GM21367 (cell line): ENCODE results near the gene SSBP4.

Experiments
- ATAC-seq: cut with Tn5 transposase; IDR thresholded peaks from one replicate; pipeline ENCODE4 v1.9.1; 2021; ENCODE audit not compliant: unreplicated experiment

SSBP4 gene

GRCh38 chr19:18464646-18465045, 45.4 kb downstream of the SSBP4 start:
- no peak for ATAC-seq

- no peak for ATAC-seq
Observed at GRCh38 chr19:18465214-18465963, 46.2 kb downstream of the SSBP4 start.

DNA sequence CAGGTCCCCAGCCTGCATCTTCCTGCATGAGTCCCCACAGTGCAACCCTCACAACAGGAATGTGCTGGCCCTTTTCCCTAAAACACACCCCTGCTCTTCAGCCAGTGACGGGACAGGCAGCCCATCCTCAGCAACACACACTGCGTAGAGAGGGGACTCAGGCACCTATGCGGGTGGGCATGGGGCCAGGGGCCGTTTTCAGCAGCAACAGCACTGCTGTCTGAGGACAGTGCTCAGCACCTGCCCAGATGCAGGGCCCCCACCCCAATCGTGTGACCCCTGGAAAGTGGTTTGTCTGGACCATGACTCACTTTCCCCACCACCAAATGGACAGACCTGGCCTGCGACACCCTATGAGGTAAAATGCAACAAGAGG, 46.8 kb downstream of the SSBP4 start:
- ATAC-seq = no peak

DNA sequence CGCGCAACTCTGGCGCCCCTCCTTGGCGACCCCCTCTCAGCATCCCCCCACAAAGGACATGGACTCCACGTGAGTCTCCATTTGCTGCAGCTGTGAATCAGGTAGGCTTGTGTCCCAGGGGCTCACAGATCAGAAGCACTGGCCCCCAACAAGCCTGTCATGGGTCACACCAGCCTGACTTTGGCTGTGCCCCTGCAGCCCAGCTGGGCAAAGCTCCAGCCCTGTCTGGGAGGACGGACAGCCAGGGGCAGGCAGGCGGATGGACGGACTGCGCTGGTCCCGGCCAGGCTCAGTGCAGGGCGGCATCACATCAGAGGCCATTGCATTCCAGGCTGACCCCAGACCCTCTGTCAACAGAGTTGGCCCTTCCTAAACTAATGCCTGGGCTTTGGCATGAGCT, 47.2 kb downstream of the SSBP4 start:
- no peak for ATAC-seq

- ATAC-seq = no peak
Observed at GRCh38 chr19:18467978-18468377, 48.8 kb downstream of the SSBP4 start.

GRCh38 chr19:18468517-18468916, 49.3 kb downstream of the SSBP4 start:
- no peak for ATAC-seq

- ATAC-seq = no peak
Observed at GRCh38 chr19:18469069-18469846, 50.1 kb downstream of the SSBP4 start.

DNA sequence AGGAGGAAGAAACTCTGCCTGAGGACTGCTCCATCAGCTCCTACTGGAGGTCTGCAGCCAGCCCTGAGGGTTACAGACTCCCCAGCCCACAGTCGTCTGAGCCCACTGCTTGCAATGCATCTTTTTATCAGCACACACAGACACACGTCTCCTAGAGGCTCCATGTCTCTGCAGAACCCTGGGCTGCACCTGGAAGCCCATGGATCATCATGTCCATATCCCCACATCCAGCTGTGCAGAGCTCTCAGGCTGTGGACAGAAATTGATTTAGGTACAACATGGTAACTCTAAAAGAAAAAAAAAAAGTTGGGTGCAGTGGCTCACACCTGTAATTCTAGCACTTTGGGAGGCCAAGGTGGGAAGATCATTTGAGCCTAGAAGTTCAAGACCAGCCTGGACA, 51.6 kb downstream of the SSBP4 start:
- no peak for ATAC-seq

GRCh38 chr19:18473003-18473705, 54.0 kb downstream of the SSBP4 start:
- ATAC-seq = no peak

DNA sequence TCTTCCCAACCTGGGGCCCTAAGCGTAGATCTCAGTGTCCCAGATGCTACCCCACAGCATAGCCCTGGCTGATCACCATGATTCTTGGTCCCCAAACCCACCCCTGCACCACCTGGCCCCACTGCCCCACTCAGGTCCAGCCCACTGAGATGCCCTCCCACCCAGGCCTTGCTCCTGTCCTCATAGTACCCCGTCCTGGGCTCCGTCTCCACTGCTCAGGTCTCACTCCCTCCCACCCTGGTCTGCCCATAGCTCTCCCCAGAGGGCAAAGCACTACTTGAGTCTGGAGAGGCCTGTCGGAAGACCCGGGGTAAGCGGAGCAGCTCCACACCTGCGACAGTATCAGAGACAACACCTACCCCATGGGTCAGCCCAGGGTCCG, 54.5 kb downstream of the SSBP4 start:
- no peak for ATAC-seq

- no peak for ATAC-seq
Observed at GRCh38 chr19:18474366-18474887, 55.2 kb downstream of the SSBP4 start.

DNA sequence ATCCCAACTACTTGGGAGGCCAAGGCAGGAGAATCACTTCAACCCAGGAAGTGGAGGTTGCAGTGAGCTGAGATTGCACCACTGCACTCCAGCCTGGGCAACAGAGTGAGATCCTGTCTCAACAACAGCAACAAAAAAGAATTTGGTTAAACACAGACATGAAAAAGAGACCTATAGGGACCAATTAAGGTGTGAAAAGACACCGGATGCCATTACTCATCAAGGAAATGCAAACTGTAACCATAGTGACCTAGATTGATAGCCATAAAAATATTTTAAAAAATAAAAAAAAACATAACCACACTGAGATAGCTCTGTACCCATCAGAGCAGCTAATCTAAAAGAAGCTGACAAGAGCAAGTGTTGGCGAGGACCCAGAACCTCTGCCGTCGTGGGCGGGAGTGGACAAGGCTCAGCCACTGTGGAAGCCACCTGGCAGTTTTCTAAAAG, 55.8 kb downstream of the SSBP4 start:
- ATAC-seq = no peak

GRCh38 chr19:18475762-18476331, 56.6 kb downstream of the SSBP4 start:
- no peak for ATAC-seq

DNA sequence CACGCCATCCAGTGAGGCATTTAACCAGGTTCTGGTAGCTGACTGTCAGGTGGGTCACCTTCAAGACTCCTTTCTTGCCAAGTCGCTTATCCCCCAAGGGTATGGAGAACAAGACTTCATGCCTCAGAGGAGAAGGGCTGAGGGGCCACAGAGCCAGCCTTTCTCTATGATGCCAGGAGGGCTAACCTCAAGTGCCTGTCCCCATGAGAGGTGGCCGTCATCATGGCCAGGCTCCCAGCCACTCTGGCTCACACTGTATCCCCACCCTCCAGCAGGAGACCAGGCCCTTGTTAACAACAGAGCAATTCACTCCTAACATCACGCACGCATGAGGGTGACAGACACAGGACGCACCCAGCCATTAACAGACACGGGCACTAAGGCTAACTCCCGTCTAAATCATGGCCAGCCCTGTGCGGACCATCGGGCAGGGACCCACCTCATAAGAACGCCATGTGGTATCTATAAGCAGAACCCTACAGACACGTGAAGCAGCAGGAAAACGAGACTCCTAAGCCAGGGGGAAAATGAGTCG, 57.4 kb downstream of the SSBP4 start:
- ATAC-seq = no peak

- no peak for ATAC-seq
Observed at GRCh38 chr19:18477042-18477779, 58.0 kb downstream of the SSBP4 start.

DNA sequence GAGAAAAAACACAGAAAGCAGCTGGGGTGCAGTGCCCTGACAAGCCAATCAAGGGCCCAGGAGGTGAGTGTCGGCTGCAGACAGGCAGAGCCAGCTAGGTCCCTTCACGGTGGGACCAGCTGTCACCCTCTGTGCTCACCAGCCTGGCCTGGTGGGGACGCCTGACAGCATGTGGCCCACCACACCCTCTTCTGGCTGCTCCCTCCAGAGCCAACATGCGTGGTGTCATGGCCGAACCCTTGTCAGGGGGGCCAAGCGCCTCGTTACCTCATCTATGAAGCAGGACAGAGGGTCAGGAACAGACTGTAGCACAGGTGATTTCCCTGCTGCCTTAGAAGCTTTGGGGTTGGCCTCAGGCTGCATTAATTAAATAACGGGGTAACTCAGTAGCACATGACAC, 58.8 kb downstream of the SSBP4 start:
- ATAC-seq = no peak

GRCh38 chr19:18478545-18479311, 59.5 kb downstream of the SSBP4 start:
- ATAC-seq = no peak

DNA sequence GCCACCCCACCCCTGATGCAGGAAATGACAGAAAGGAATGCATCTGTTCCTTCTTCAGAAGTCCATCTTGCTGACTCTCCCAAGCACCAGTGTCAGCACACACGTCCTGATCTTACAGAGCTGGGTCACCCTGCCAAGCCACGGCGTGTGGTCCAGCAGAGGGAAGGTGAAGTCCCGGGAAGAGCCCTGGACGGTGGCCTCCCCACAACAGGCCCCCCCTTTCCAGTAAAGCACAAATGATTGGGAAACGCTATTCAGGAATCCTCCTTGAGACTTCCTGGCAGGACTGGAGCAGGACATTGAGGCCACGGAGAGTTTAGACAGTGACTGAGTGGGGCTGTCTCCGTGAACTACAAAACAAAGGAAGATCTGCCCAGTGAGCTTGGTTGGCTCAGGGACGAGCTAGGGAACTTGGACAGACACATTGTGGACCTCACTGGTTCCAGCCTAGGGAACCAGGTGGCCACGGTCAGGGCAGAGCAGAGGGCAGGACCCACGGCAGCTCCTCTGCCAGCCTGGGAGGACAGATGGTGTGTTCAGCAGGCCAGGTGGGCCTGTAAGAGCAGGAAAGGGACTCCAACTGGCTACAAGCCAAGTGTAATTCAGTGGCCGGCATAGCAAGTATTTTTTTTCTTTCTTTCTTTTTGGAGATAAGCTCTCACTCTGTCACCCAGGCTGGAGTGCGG, 61.0 kb downstream of the SSBP4 start:
- ATAC-seq = no peak
